Right atrium auricular region (tissue), 2 donors: ENCODE measurements around the gene QSOX2. TPM values are rescaled to one million over a fixed set of nuclear protein-coding genes. Genes with fewer than 3 reads are reported as not detected.

Experiments used
- DNase-seq: peaks from one replicate; pipeline ENCODE4 v3.0.0-alpha.2; 2019; ENCODE audit warnings: low spot score
- H3K27ac ChIP-seq, 2 donors: fragments of 200-600 bp; sonication (generic); 1 replicate in 1 of 2; 2 replicates in 1 of 2; pipeline ENCODE4 v1.5.1; 2016 to 2019
- H3K27me3 ChIP-seq, 2 donors: fragments of 200-600 bp; sonication (generic); one replicate each; pipeline versions ENCODE4 v1.5.1 to v1.6.0; 2017 to 2019
- H3K36me3 ChIP-seq: fragments of 200-600 bp; sonication (generic); one replicate; pipeline ENCODE4 v1.5.1; 2016
- H3K4me1 ChIP-seq, 2 donors: fragments of 200-600 bp; sonication (generic); one replicate each; pipeline versions ENCODE4 v1.5.1 to v1.6.0; 2017 to 2019
- H3K4me3 ChIP-seq, 2 donors: fragments of 200-600 bp; sonication (generic); 1 replicate in 1 of 2; 2 replicates in 1 of 2; pipeline ENCODE4 v1.5.1; 2017 to 2019; ENCODE audit warnings: mild to moderate bottlenecking in 1 of 2, moderate library complexity in 1 of 2
- H3K9me3 ChIP-seq, 2 donors: fragments of 200-600 bp; sonication (generic); one replicate each; pipeline ENCODE4 v1.5.1; 2019
- CTCF ChIP-seq, 2 donors: fragments of 200-600 bp; sonication (generic); IDR thresholded peaks; one replicate each; pipeline ENCODE4 v1.5.1; 2019; ENCODE audit warnings: antibody characterized with exemption in 2 of 2
- total RNA-seq, 2 donors: library from RNA; depleted of rRNA; stranded (reverse); fragments of >200 nt; gene quantifications; one replicate each; pipeline ENCODE4 v1.1.0, GENCODE V29; 2016

The QSOX2 gene
- total RNA-seq, 2 donors from 2014 or later = 3.2 to 6.3 TPM

- no peaks in the 10 kb centered on the region for H3K9me3 ChIP-seq
- TF ChIP-seq CTCF (IDR thresholded peaks at IDR 0.05) = no peak
- H3K4me1 ChIP-seq = no peaks in the 10 kb centered on the region
- DNase-seq = no peak
- no peak overlapping the region for H3K4me3 ChIP-seq
- no peaks in the 10 kb centered on the region for H3K27me3 ChIP-seq
- H3K27ac ChIP-seq = no peak overlapping the region
- no peaks in the 10 kb centered on the region for H3K36me3 ChIP-seq
Measured at GRCh38 chr9:136274786-136275654, 29.4 kb upstream of the QSOX2 start.

DNA sequence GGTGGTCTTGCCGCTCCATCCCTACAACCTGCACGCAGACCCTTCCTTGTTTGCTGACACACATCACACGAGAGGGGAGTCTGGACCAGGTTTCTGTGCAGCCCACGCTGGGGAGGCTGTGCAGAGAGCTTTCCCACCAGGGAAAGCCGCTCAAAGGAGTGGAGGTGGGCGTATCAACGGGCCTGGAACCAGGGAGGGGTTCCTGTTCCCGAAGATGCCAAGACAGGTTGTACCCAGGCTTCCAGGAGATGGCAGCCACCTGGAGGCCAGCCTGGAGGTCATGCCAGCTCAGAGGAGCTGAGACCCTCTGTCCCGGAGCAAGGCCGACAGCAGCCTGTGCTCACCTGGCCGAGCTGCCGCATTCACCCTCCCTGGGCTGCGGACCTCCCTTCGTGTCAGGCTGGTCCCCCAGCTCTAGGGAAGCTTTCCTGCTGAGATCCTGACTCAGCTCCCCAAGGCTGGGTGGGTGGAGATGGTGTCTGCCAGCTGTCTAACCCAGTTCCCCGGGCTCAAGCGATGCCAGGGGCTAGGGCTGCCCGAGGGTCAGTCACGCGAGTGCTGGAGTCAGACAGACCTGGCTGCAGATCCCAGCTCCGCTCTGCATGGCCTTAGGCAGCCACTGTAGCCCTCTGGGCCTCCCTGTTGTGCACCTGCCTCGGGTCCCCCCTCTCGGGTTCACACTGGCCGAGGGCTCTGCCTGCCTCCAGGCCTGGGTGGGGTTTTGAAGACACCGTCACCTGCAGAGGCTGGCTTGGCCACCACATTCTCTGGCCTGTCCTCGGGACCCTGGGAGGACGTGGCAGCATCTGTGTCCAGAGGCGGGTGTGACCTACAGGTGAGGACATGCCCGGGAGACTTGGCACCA, 28.5 kb upstream of the QSOX2 start:
- Histone ChIP-seq H3K27me3 (no peaks in the 10 kb centered on the region), H3K27ac (no peak overlapping the region), H3K9me3 (no peaks in the 10 kb centered on the region), H3K36me3 (no peaks in the 10 kb centered on the region), H3K4me1 (no peaks in the 10 kb centered on the region), H3K4me3 (no peak overlapping the region)
- no peak for TF ChIP-seq CTCF (IDR thresholded peaks at IDR 0.05)
- DNase-seq = no peak

GRCh38 chr9:136273244-136273865, 27.7 kb upstream of the QSOX2 start:
- TF ChIP-seq CTCF (IDR thresholded peaks at IDR 0.05) = no peak
- Histone ChIP-seq H3K27me3 (no peaks in the 10 kb centered on the region), H3K4me1 (no peaks in the 10 kb centered on the region)

DNA sequence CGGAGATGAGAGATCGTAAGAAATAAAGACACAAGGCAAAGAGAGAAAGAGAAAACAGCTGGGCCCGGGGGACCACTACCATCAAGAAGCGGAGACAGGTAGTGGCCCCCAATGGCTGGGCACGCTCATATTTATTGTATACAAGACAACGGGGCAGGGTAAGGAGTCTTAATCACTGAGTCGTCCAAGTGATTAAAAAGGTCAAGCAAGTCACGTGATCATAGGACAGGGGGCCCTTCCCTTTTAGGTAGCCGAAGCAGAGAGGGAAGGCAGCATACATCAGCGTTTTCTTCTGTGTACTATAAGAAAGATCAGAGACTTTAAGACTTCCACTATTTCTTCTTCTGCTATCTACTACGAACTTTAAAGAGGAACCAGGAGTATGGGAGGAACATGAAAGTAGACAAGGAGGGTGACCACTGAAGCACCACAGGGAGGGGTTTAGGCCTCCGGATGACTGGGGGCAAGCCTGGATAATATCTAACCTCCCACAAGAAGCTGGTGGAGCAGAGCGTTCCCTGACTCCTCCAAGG, 24.6 kb upstream of the QSOX2 start:
- no peaks in the 10 kb centered on the region for H3K27me3 ChIP-seq

More at GRCh38 chr9:136273244-136273865, 27.7 kb upstream of the QSOX2 start:
- H3K27ac ChIP-seq = no peak overlapping the region
- H3K4me3 ChIP-seq = no peak overlapping the region
- no peak for DNase-seq
- no peaks in the 10 kb centered on the region for H3K36me3 ChIP-seq
- no peaks in the 10 kb centered on the region for H3K9me3 ChIP-seq

More for the DNA sequence above, 24.6 kb upstream of the QSOX2 start:
- DNase-seq = no peak
- no peaks in the 10 kb centered on the region for H3K36me3 ChIP-seq
- peaks cover 0 to 7% of the 10 kb centered on the region in 2 donors for H3K4me1 ChIP-seq
- no peak for TF ChIP-seq CTCF (IDR thresholded peaks at IDR 0.05)
- H3K4me3 ChIP-seq = no peak overlapping the region
- no peak overlapping the region for H3K27ac ChIP-seq
- H3K9me3 ChIP-seq = no peaks in the 10 kb centered on the region
